ENCODE results near the gene TIGD1.

The TIGD1 gene

DNA sequence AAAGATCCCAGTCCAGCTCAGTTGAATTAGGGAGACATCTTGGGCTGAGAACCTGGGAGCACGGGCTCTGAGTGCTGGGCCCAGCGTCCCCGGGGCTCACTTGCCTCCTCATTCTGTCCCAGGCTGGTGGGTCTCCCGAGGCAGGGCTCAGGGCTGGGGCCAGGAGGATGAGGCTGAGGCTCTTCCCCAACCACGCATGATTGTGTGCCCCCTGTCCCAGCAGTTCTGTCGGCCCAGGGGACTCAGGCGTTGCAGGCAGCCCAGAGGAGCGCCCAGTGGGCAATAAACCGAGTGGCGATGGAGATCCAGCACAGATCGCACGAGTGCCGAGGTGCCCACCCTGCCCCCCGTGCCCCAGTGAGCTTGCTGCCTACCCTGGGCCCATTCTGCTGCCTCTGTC is 29.3 kb downstream of the TIGD1 start:
- no peak for TF ChIP-seq POU2F2 (IDR thresholded peaks at IDR 0.05; ENCODE audit: low read depth, low read length)
- TF ChIP-seq SPI1 (IDR thresholded peaks at IDR 0.05; ENCODE audit: low read depth, low read length) = no peak
- no peak for TF ChIP-seq POLR2A (IDR thresholded peaks at IDR 0.05; ENCODE audit: low read depth, low read length)
- no peak for TF ChIP-seq POLR2AphosphoS5 (IDR thresholded peaks at IDR 0.05; ENCODE audit: low read depth, low read length)
- no peak for TF ChIP-seq TAF1 (IDR thresholded peaks at IDR 0.05; ENCODE audit: low read depth, low read length)
- TF ChIP-seq PAX5 (IDR thresholded peaks at IDR 0.05; ENCODE audit: insufficient read depth, low read length, severe bottlenecking) = no peak
- FAIRE-seq = no peak
- no peak for DNase-seq (ENCODE audit: insufficient read length, low spot score)

DNA sequence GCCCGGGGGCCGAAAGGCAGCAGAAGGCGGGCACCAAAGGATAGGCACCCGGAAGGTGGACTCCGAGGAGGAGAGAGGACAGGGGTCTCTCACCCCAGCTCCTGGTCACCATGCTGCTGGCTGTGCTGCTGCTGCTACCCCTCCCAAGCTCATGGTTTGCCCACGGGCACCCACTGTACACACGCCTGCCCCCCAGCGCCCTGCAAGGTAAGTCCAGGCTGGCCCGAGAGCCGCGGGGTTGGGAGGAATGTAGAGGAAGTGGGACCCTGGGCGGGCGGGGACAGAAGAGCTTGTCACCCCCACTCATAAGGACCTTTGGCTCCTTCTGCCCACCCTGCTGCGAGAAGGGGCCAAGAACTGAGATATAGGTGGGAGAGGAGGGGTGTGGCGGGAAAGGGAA is 29.9 kb downstream of the TIGD1 start:
- no peak for FAIRE-seq
- no peak for DNase-seq (ENCODE audit: insufficient read length, low spot score)
- TF ChIP-seq PAX5 (IDR thresholded peaks at IDR 0.05; ENCODE audit: insufficient read depth, low read length, severe bottlenecking) = no peak
- no peak for TF ChIP-seq TAF1 (IDR thresholded peaks at IDR 0.05; ENCODE audit: low read depth, low read length)
- TF ChIP-seq POLR2AphosphoS5 (IDR thresholded peaks at IDR 0.05; ENCODE audit: low read depth, low read length) = no peak
- TF ChIP-seq SPI1 (IDR thresholded peaks at IDR 0.05; ENCODE audit: low read depth, low read length) = no peak
- no peak for TF ChIP-seq POU2F2 (IDR thresholded peaks at IDR 0.05; ENCODE audit: low read depth, low read length)
- no peak for TF ChIP-seq POLR2A (IDR thresholded peaks at IDR 0.05; ENCODE audit: low read depth, low read length)

- FAIRE-seq (no peak), DNase-seq (ENCODE audit: insufficient read length, low spot score) (no peak)
- no peak for TF ChIP-seq POU2F2 (IDR thresholded peaks at IDR 0.05; ENCODE audit: low read depth, low read length)
Measured at GRCh38 chr2:232519581-232520438, 30.5 kb downstream of the TIGD1 start, which contains the start of gene PRSS56. PRSS56 (plus strand) TSS chr2:232520388; CDS start chr2:232520599, 211 bp downstream.

DNA sequence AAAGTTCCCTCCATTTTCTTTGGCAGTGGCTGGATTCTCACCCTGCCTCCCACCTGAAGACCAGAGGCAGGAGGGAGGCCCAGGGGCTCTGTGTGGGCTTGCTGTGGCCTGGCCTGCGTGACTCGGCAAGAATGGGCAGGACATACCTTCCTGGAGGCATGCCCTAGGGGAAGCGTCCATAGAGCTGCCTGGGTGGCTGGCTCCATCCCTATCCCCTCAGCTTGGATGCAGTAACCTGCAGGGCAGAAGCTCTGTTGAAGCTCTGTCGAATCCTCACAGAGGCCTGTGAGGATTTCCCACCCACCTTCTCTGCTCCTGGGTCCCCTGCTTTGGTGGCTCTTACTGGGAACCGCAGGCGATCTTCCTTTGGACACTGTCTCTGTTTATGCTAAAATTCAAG is 31.5 kb downstream of the TIGD1 start:
- no peak for FAIRE-seq
- TF ChIP-seq POU2F2 (IDR thresholded peaks at IDR 0.05; ENCODE audit: low read depth, low read length) (no peak), SPI1 (IDR thresholded peaks at IDR 0.05; ENCODE audit: low read depth, low read length) (no peak), TAF1 (IDR thresholded peaks at IDR 0.05; ENCODE audit: low read depth, low read length) (no peak), PAX5 (IDR thresholded peaks at IDR 0.05; ENCODE audit: insufficient read depth, low read length, severe bottlenecking) (no peak), POLR2AphosphoS5 (IDR thresholded peaks at IDR 0.05; ENCODE audit: low read depth, low read length) (no peak), POLR2A (IDR thresholded peaks at IDR 0.05; ENCODE audit: low read depth, low read length) (no peak)

GRCh38 chr2:232516551-232516950 is 33.8 kb downstream of the TIGD1 start:
- TF ChIP-seq POU2F2 (IDR thresholded peaks at IDR 0.05; ENCODE audit: low read depth, low read length) (no peak), POLR2AphosphoS5 (IDR thresholded peaks at IDR 0.05; ENCODE audit: low read depth, low read length) (no peak), POLR2A (IDR thresholded peaks at IDR 0.05; ENCODE audit: low read depth, low read length) (no peak), SPI1 (IDR thresholded peaks at IDR 0.05; ENCODE audit: low read depth, low read length) (no peak), PAX5 (IDR thresholded peaks at IDR 0.05; ENCODE audit: insufficient read depth, low read length, severe bottlenecking) (no peak), TAF1 (IDR thresholded peaks at IDR 0.05; ENCODE audit: low read depth, low read length) (no peak)
- FAIRE-seq = no peak
- no peak for DNase-seq (ENCODE audit: insufficient read length, low spot score)

More for the DNA sequence above, 31.5 kb downstream of the TIGD1 start:
- DNase-seq (ENCODE audit: insufficient read length, low spot score) = no peak

GRCh38 chr2:232515639-232516038 is 34.7 kb downstream of the TIGD1 start:
- TF ChIP-seq TAF1 (IDR thresholded peaks at IDR 0.05; ENCODE audit: low read depth, low read length) (no peak), PAX5 (IDR thresholded peaks at IDR 0.05; ENCODE audit: insufficient read depth, low read length, severe bottlenecking) (no peak), SPI1 (IDR thresholded peaks at IDR 0.05; ENCODE audit: low read depth, low read length) (no peak), POLR2A (IDR thresholded peaks at IDR 0.05; ENCODE audit: low read depth, low read length) (no peak), POU2F2 (IDR thresholded peaks at IDR 0.05; ENCODE audit: low read depth, low read length) (no peak), POLR2AphosphoS5 (IDR thresholded peaks at IDR 0.05; ENCODE audit: low read depth, low read length) (no peak)
- DNase-seq (ENCODE audit: insufficient read length, low spot score) (no peak), FAIRE-seq (no peak)

DNA sequence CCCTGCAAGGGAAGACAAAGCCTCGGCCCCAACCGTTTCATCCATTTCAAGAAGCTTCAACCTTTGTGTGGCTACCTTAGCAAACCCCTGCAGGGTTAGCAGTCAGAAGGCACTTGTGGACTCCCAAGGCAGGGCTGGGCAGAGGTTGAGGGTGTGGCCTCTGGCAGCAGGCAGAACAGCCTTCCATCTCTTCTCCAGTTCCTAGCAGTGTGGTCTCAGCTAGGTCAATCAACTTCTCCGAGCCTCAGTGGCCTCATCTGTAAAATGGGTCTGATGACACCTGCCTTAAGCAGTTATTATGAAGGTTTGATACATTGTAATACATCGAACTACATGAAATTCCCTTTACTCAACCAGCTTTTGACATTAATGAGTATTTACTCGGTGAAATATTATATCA is 37.0 kb downstream of the TIGD1 start:
- no peak for FAIRE-seq
- no peak for TF ChIP-seq TAF1 (IDR thresholded peaks at IDR 0.05; ENCODE audit: low read depth, low read length)
- TF ChIP-seq PAX5 (IDR thresholded peaks at IDR 0.05; ENCODE audit: insufficient read depth, low read length, severe bottlenecking) = no peak
- no peak for TF ChIP-seq POU2F2 (IDR thresholded peaks at IDR 0.05; ENCODE audit: low read depth, low read length)
- TF ChIP-seq SPI1 (IDR thresholded peaks at IDR 0.05; ENCODE audit: low read depth, low read length) = no peak
- TF ChIP-seq POLR2AphosphoS5 (IDR thresholded peaks at IDR 0.05; ENCODE audit: low read depth, low read length) = no peak
- no peak for TF ChIP-seq POLR2A (IDR thresholded peaks at IDR 0.05; ENCODE audit: low read depth, low read length)

GRCh38 chr2:232512602-232513001 is 37.8 kb downstream of the TIGD1 start:
- FAIRE-seq (no peak), DNase-seq (ENCODE audit: insufficient read length, low spot score) (no peak)
- TF ChIP-seq POLR2AphosphoS5 (IDR thresholded peaks at IDR 0.05; ENCODE audit: low read depth, low read length) (no peak), PAX5 (IDR thresholded peaks at IDR 0.05; ENCODE audit: insufficient read depth, low read length, severe bottlenecking) (no peak), POU2F2 (IDR thresholded peaks at IDR 0.05; ENCODE audit: low read depth, low read length) (no peak), SPI1 (IDR thresholded peaks at IDR 0.05; ENCODE audit: low read depth, low read length) (no peak), POLR2A (IDR thresholded peaks at IDR 0.05; ENCODE audit: low read depth, low read length) (no peak), TAF1 (IDR thresholded peaks at IDR 0.05; ENCODE audit: low read depth, low read length) (no peak)

More for the DNA sequence above, 37.0 kb downstream of the TIGD1 start:
- DNase-seq (ENCODE audit: insufficient read length, low spot score) = no peak

GRCh38 chr2:232511336-232511890 is 38.9 kb downstream of the TIGD1 start:
- FAIRE-seq (no peak), DNase-seq (ENCODE audit: insufficient read length, low spot score) (no peak)
- TF ChIP-seq POLR2AphosphoS5 (IDR thresholded peaks at IDR 0.05; ENCODE audit: low read depth, low read length) = no peak
- TF ChIP-seq POU2F2 (IDR thresholded peaks at IDR 0.05; ENCODE audit: low read depth, low read length) = no peak
- TF ChIP-seq POLR2A (IDR thresholded peaks at IDR 0.05; ENCODE audit: low read depth, low read length) = no peak
- no peak for TF ChIP-seq PAX5 (IDR thresholded peaks at IDR 0.05; ENCODE audit: insufficient read depth, low read length, severe bottlenecking)
- TF ChIP-seq SPI1 (IDR thresholded peaks at IDR 0.05; ENCODE audit: low read depth, low read length) = no peak
- no peak for TF ChIP-seq TAF1 (IDR thresholded peaks at IDR 0.05; ENCODE audit: low read depth, low read length)

All from GM12891 (cell line).